Activated naive CD4-positive, alpha-beta T cell treated with anti-CD3 and anti-CD28 coated beads for 36 hours (primary cell): Measurements from ENCODE around the gene UST. TPM values are rescaled to one million over a fixed set of nuclear protein-coding genes. Genes with fewer than 3 reads are reported as not detected.

Experiments
- CTCF ChIA-PET: fragments of 350-600 bp; sonication (Branson Sonifier 250); formaldehyde crosslinking; loops from one replicate; lab custom pipeline; 2021; ENCODE audit warnings: antibody characterized with exemption; lab: Charles Lee
- DNase-seq: peaks from one replicate; pipeline ENCODE4 v3.0.0-alpha.2; 2020
- H3K27ac Mint-ChIP-seq: one replicate; pipeline ENCODE4 v1.8.0; 2021; ENCODE audit warnings: mild to moderate bottlenecking, mixed read lengths
- H3K27me3 Mint-ChIP-seq: one replicate; pipeline ENCODE4 v1.8.0; 2021; ENCODE audit warnings: low read depth, mixed read lengths
- H3K36me3 Mint-ChIP-seq: one replicate; pipeline ENCODE4 v1.8.0; 2021; ENCODE audit warnings: low read depth, mixed read lengths
- H3K4me1 Mint-ChIP-seq: one replicate; pipeline ENCODE4 v1.8.0; 2021; ENCODE audit warnings: low read depth, mixed read lengths
- H3K4me3 Mint-ChIP-seq: one replicate; pipeline ENCODE4 v1.8.0; 2021; ENCODE audit warnings: mild to moderate bottlenecking, moderate library complexity, mixed read lengths
- H3K9me3 Mint-ChIP-seq: one replicate; pipeline ENCODE4 v1.8.0; 2021; ENCODE audit warnings: mixed read lengths
- intact Hi-C: fragments of 100-400 bp; cut with micrococcal nuclease; formaldehyde crosslinking; loops from one replicate; pipeline ENCODE4 v1.15.1; 2023
- total RNA-seq, 2 experiments: library from RNA; stranded (reverse); gene quantifications; one replicate each; pipeline ENCODE4 v1.2.3, GENCODE V29; 2021

UST gene
- total RNA-seq, 2 experiments from 2014 or later = 0.20 to 0.74 TPM

DNA sequence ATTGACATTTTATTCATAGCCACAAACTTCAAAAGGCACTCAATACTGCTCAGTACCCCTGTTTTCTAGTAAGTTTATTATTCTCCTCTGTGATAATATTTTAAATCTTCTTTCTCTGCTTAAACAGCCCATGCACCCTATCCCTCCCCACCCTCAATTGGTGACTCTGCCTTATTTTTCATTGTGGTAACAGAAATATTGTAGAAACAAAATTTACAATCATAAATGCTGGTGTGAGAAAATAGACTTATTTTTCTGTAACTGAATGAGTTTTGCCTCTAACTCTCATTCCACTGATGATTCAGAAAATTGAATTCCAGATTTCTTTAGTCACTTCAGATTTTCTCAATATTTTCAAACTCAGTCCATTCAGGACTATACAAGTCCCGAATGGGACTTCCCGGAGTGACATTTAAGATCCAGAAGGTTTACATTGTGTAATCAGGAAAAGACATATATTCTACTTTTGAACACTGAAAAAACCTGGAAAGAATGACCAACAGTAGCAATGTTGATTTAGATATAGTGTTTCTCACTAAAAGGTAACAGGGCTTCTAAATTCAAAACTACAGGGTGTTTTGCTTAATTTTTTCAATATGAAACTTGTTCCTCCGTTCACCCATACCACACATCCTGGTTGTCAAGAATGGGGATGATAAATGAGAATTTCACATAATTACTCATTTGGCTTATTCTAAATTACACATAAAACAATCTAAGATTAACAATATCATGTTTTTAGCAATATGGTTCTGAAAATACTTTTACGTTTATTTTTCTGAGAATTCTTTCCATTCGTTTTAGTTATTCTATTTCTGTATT is 34.8 kb upstream of the UST start:
- CTCF ChIA-PET = no interaction called here
- no peaks in the 10 kb centered on the region for H3K36me3 Mint-ChIP-seq
- no peak overlapping the region for H3K4me3 Mint-ChIP-seq
- no peaks in the 10 kb centered on the region for H3K27me3 Mint-ChIP-seq
- H3K9me3 Mint-ChIP-seq = peaks cover 6% of the 10 kb centered on the region
- peaks cover 3% of the 10 kb centered on the region for H3K4me1 Mint-ChIP-seq
- no peak for DNase-seq
- H3K27ac Mint-ChIP-seq = no peak overlapping the region
- intact Hi-C loops = no loop called here

GRCh38 chr6:148713033-148713738 is 33.6 kb upstream of the UST start:
- intact Hi-C loops = no loop called here
- CTCF ChIA-PET = no interaction called here

DNA sequence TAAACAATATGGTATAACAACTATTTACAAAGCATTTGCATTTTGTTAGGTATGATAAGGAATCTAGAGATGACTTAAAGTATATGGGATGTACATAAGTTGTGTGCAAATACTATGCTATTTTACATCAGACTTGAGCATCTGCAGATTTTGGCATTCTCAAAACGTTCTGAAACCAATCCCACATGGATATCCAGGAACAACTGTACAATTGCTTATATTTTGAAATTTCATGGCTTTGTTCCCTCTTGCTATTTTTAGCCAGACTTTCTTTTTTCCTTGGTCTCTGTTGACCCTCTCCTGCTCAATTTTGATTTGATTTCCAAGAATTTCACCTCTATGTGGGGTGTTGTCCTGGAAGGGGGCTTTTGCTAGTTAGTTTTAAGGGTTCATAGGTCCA is 32.9 kb upstream of the UST start:
- Mint-ChIP-seq H3K4me3 (no peak overlapping the region), H3K27ac (no peak overlapping the region), H3K4me1 (peaks cover 3% of the 10 kb centered on the region), H3K36me3 (no peaks in the 10 kb centered on the region), H3K9me3 (peaks cover 6% of the 10 kb centered on the region), H3K27me3 (peaks cover 2% of the 10 kb centered on the region)
- CTCF ChIA-PET = no interaction called here
- intact Hi-C loops = no loop called here
- DNase-seq = no peak

More at GRCh38 chr6:148713033-148713738, 33.6 kb upstream of the UST start:
- H3K4me1 Mint-ChIP-seq = peaks cover 3% of the 10 kb centered on the region
- no peak for DNase-seq
- H3K36me3 Mint-ChIP-seq = no peaks in the 10 kb centered on the region
- no peak overlapping the region for H3K27ac Mint-ChIP-seq
- H3K4me3 Mint-ChIP-seq = no peak overlapping the region
- no peaks in the 10 kb centered on the region for H3K27me3 Mint-ChIP-seq
- peaks cover 6% of the 10 kb centered on the region for H3K9me3 Mint-ChIP-seq

- intact Hi-C loops = no loop called here
- CTCF ChIA-PET = no interaction called here
- peaks cover 2% of the 10 kb centered on the region for H3K4me1 Mint-ChIP-seq
- H3K4me3 Mint-ChIP-seq = no peak overlapping the region
- no peak for DNase-seq
- H3K9me3 Mint-ChIP-seq = peaks cover 6% of the 10 kb centered on the region
- no peaks in the 10 kb centered on the region for H3K36me3 Mint-ChIP-seq
- no peak overlapping the region for H3K27ac Mint-ChIP-seq
- peaks cover 7% of the 10 kb centered on the region for H3K27me3 Mint-ChIP-seq
Measured at GRCh38 chr6:148716811-148717210, 30.0 kb upstream of the UST start.

- CTCF ChIA-PET = no interaction called here
- peaks cover 16% of the 10 kb centered on the region for H3K27me3 Mint-ChIP-seq
- H3K4me1 Mint-ChIP-seq = no peaks in the 10 kb centered on the region
- intact Hi-C loops = no loop called here
- DNase-seq = no peak
- no peak overlapping the region for H3K4me3 Mint-ChIP-seq
- H3K27ac Mint-ChIP-seq = no peak overlapping the region
- no peaks in the 10 kb centered on the region for H3K36me3 Mint-ChIP-seq
- H3K9me3 Mint-ChIP-seq = no peaks in the 10 kb centered on the region
Measured at GRCh38 chr6:148720406-148720805, 26.4 kb upstream of the UST start.

DNA sequence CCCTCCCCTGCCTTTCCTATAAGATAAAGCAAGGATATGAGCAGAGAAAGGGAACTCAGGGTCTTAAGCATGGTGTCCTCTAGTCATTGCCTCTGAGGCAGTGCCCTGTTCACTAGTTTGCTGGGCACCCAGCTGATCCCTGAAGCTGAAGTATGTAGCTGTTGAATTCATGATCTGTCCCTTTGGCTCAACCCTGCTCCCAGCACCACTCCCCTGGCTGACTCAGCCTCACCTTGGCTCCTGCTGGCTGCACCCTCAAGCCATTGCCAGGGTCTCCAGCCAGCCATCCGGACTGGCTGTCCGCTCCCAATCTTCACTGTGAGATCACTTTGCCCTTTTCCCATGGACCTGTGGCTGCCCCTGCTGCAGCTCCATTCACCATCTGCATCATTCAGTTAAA is 25.9 kb upstream of the UST start:
- CTCF ChIA-PET = no interaction called here
- Mint-ChIP-seq H3K4me1 (no peaks in the 10 kb centered on the region), H3K27ac (no peak overlapping the region), H3K27me3 (peaks cover 16% of the 10 kb centered on the region), H3K4me3 (no peak overlapping the region), H3K9me3 (no peaks in the 10 kb centered on the region), H3K36me3 (no peaks in the 10 kb centered on the region)
- intact Hi-C loops = no loop called here
- DNase-seq = no peak

DNA sequence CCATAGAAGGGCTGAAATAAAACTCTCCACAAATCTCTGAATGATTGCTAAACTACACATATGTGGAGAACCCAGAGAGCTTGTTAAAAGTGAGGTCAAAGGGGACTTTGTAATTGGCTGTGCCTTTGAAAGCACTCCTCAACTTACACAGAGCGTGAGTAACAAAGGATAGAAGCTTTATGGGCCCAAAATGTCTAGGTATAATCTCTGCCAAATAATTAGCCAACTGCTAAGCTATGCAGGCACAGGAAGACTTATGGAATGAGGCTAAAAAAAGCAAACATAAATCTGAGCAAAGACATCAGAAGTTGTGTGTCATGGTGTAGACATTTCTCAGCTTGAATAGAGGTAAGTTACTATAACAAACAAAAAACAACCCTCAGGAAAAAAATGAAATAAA is 23.3 kb upstream of the UST start:
- no peak for DNase-seq
- Mint-ChIP-seq H3K36me3 (no peaks in the 10 kb centered on the region), H3K27ac (no peak overlapping the region), H3K27me3 (peaks cover 14% of the 10 kb centered on the region), H3K9me3 (no peaks in the 10 kb centered on the region), H3K4me3 (no peak overlapping the region), H3K4me1 (no peaks in the 10 kb centered on the region)
- CTCF ChIA-PET = interaction anchor here (0.6 kb wide), 1 partner anchor 834 kb away, joined by 6 read pairs; no protein-coding TSS in a partner anchor
- intact Hi-C loops = no loop called here

GRCh38 chr6:148724428-148724827 is 22.4 kb upstream of the UST start:
- CTCF ChIA-PET = no interaction called here
- H3K36me3 Mint-ChIP-seq = no peaks in the 10 kb centered on the region
- H3K9me3 Mint-ChIP-seq = no peaks in the 10 kb centered on the region
- H3K4me3 Mint-ChIP-seq = no peak overlapping the region
- DNase-seq = no peak
- no peak overlapping the region for H3K27ac Mint-ChIP-seq
- peaks cover 16% of the 10 kb centered on the region for H3K27me3 Mint-ChIP-seq
- H3K4me1 Mint-ChIP-seq = no peaks in the 10 kb centered on the region
- intact Hi-C loops = no loop called here

DNA sequence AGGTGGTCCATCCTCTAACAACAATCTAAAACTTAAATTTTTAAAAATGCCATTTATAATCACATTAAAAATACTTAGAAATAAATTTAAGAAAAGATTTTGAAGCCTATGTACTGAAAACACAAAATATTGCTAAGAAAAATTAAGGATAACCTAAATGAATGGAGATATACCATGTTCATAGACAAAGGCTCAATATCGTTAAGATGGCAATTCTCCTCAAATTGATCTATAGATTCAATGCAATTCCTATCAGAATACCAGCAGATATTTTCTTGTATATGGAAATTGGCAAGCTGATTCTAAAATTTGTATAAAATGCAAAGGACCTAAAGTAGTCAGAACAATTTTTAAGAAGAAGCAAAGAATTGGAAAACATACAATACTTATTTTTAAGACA is 19.7 kb upstream of the UST start:
- Mint-ChIP-seq H3K4me1 (no peaks in the 10 kb centered on the region), H3K4me3 (no peak overlapping the region), H3K27ac (no peak overlapping the region), H3K27me3 (peaks cover 11% of the 10 kb centered on the region), H3K36me3 (no peaks in the 10 kb centered on the region), H3K9me3 (no peaks in the 10 kb centered on the region)
- CTCF ChIA-PET = no interaction called here
- no peak for DNase-seq
- intact Hi-C loops = no loop called here

GRCh38 chr6:148735989-148736388 is 10.8 kb upstream of the UST start:
- H3K4me1 Mint-ChIP-seq = no peaks in the 10 kb centered on the region
- H3K27me3 Mint-ChIP-seq = peaks cover 3% of the 10 kb centered on the region
- CTCF ChIA-PET = no interaction called here
- intact Hi-C loops = no loop called here
- H3K4me3 Mint-ChIP-seq = no peak overlapping the region
- H3K27ac Mint-ChIP-seq = no peak overlapping the region
- DNase-seq = no peak
- H3K36me3 Mint-ChIP-seq = no peaks in the 10 kb centered on the region
- no peaks in the 10 kb centered on the region for H3K9me3 Mint-ChIP-seq

DNA sequence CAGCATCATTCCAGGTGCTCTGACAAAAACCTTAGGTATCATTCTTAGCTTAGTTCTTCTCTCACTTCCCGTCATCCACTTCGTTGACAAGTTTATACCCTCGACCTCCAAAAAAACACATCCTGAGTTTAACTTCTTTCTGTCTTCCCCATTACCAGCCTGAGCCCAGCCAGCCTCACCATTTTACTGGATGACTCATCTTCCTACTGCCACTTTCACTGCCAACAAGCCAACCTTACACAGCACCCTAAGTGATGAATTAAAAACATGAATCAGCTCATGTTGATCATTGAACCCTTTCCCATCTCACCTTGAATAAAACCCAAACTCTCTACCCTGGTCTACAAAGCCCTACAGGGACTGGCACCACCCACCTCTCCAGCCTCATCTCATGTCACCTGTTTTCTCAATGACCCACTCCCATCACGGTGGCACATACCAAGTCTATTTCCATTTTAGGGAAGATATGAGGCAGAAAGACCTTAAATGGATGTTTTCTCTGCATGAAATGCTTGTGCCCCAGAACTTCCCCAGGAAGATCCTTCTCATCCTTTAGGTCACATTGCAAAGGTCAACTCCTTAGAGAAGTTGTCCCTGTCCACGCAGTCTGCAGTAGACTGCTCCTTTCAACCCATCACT is 9.9 kb upstream of the UST start:
- CTCF ChIA-PET = interaction anchor here (0.5 kb wide), 1 partner anchor 289 kb away, joined by 5 read pairs; no protein-coding TSS in a partner anchor

DNA sequence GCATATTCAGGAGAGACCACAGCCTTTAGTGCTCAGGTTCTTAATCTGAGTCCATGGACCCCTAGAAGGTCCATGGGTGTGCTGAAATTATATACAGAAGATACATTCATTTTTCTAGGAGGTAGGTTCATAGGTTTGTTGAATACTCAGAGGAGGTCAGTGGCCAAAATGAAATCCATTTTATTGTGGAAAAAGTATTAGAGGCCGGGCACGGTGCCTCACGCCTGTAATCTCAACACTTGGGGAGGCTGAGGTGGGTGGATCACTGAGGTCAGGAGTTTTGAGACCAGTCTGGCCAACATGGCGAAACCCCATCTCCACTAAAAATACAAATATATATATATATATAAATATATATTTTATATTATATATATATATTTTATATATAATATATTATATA is 9.0 kb upstream of the UST start:
- CTCF ChIA-PET = no interaction called here
- no peak for DNase-seq
- H3K27me3 Mint-ChIP-seq = peaks cover 8% of the 10 kb centered on the region
- H3K36me3 Mint-ChIP-seq = no peaks in the 10 kb centered on the region
- H3K27ac Mint-ChIP-seq = no peak overlapping the region
- H3K4me1 Mint-ChIP-seq = no peaks in the 10 kb centered on the region
- H3K4me3 Mint-ChIP-seq = no peak overlapping the region
- no peaks in the 10 kb centered on the region for H3K9me3 Mint-ChIP-seq
- intact Hi-C loops = no loop called here

More for the DNA sequence above, 9.9 kb upstream of the UST start:
- no peaks in the 10 kb centered on the region for H3K4me1 Mint-ChIP-seq
- intact Hi-C loops = no loop called here
- H3K27ac Mint-ChIP-seq = no peak overlapping the region
- no peaks in the 10 kb centered on the region for H3K36me3 Mint-ChIP-seq
- no peak for DNase-seq
- H3K9me3 Mint-ChIP-seq = no peaks in the 10 kb centered on the region
- peaks cover 8% of the 10 kb centered on the region for H3K27me3 Mint-ChIP-seq
- H3K4me3 Mint-ChIP-seq = no peak overlapping the region
